Kasumi-1 (cell line): ENCODE data around the gene ALPK1.

Experiments used
- DNase-seq, 2 experiments: peaks; one replicate each; lab custom pipeline; 2025; lab: John Stamatoyannopoulos, UW

ALPK1 gene

DNA sequence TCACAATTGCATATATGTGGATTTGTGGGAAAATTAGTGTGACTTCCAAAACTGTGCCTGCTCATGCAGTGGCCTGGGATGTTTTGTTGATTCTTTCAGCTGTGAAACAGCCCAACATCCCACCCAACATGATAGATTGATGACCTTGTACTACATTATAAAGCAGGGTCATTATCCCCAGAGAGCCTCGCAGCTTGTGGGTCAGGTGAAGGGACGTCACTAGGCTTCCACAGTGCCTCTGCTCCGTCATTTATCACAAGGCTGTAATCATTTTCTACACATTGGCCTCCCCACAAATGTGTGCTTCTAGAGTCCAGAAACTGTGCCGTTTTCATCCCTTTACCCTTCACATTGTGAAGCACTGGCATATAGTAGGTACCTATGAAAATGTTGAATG lies 31.6 kb downstream of the ALPK1 start:
- DNase-seq = no peak

- DNase-seq = peak in 1 of 2 experiments; percentile 18
Measured at GRCh38 chr4:112329672-112330375, 32.7 kb downstream of the ALPK1 start.

DNA sequence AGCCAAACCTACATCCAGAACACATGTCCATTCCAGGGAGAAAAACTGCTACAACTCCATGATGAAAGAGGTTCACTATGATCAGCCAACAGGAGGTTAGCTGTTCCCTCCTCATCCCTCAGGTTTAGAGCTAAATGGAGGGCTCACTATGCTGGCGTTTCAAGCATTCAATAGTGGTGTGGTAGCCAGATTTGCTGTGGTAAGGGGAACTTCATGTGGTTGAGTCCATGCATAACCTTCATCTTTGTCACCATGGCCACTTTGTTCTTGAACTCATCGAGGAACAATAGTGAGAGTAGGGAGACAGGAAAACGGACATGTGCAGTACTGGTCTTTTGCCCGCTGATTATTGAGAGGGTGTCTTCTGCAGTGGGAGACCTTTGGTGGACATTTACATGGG lies 33.8 kb downstream of the ALPK1 start:
- no peak for DNase-seq

GRCh38 chr4:112332398-112332797 lies 35.2 kb downstream of the ALPK1 start:
- DNase-seq = no peak

DNA sequence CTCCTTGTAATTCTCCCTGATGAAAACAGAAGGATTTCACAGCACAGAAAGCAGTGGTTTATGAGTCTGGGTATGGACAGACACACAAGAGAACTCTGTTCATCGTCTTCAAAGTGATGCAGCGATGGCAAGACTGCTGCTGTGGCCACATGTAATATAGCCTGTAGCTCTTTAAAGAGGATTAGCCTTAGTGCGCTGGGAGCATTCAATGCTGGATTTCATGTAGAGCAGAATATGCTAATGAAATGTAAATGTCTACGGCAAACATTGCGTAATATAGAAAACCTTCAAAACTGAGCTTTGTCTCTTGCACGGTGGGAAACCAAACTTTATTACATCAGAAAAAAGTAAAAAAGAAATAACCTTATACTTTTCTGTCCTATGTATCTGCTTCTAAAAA lies 42.9 kb downstream of the ALPK1 start:
- no peak for DNase-seq

DNA sequence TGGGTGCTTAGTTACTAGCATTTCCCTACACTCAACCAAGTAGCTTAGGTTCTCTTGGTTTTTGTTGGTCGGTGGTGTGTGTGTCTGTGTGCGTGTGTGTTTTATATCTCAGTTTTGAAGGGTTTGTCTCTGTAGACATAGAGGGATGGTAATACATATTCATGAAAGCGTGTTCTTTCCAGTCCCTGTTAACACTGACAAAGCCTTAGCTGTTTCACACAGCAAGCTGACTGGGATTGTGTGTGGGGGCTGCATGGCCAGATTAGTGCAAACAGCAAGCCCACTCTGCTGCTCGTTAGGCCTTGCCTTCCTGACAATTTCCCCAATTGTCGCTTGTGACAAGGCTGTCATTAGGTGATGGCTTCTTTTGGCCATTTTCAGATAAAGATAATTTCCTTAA lies 43.9 kb downstream of the ALPK1 start:
- no peak for DNase-seq

GRCh38 chr4:112343330-112344080 lies 46.3 kb downstream of the ALPK1 start:
- no peak for DNase-seq

DNA sequence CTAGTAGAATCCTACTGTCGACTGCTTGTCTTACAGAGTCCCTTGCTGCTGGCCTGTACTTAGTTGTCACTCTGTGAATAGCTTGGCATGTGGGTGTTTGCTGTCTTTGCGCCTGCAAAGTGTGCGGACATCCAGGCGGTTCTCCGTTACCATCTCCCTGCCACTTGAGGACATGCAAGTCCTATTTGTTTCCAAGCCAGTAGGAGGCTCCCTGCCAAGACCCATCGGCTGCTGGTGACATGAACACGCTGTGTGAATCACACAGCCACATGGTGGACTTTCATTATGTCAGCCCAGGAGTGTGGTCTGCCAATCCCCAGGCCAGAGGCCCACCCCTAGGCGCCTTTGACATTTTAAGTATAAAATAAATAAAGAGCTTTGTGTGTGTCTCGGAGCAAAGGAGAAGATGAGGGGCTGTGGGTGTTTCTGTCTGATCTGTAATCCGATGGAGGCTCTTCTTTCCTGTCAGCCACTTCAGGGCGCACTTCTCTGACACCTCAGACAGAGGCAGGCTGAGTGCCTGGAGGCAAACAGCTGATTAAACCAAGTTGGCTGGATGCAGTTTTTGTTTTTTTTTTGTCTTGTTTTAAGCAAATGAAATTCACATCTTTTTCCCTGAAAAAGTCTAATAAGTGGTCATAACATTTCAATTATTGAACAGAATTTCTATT lies 51.5 kb downstream of the ALPK1 start:
- DNase-seq = peak in 1 of 2 experiments; percentile 27

DNA sequence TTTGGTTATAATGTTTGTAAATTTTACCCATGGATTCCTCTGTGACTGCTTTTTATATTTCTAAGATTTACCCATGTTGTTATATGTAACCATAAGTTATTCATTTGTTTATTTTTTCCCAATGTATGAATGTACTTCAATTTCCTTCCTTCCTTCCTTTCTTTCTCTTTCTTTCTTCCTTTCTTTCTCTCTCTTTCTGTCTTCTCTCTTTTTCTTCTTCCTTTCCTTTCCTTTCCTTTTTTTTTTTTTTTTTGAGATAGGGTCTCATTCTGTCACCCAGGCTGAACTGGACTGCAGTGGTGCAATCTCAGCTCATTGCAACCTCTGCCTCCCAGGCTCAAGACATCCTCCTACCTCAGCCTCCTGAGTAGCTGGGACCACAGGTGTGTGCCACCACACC lies 55.6 kb downstream of the ALPK1 start:
- DNase-seq = no peak

- no peak for DNase-seq
Measured at GRCh38 chr4:112355662-112356061, 58.5 kb downstream of the ALPK1 start.

GRCh38 chr4:112357453-112357852 lies 60.3 kb downstream of the ALPK1 start:
- DNase-seq = no peak

GRCh38 chr4:112357897-112358296 lies 60.7 kb downstream of the ALPK1 start:
- DNase-seq = no peak

GRCh38 chr4:112358415-112358814 lies 61.2 kb downstream of the ALPK1 start:
- DNase-seq = no peak

- DNase-seq = no peak
Measured at GRCh38 chr4:112358952-112359749, 62.0 kb downstream of the ALPK1 start.

GRCh38 chr4:112361181-112361791 lies 64.1 kb downstream of the ALPK1 start:
- no peak for DNase-seq

GRCh38 chr4:112370466-112370865 lies 73.3 kb downstream of the ALPK1 start:
- no peak for DNase-seq

GRCh38 chr4:112371361-112371760 lies 74.2 kb downstream of the ALPK1 start:
- no peak for DNase-seq

DNA sequence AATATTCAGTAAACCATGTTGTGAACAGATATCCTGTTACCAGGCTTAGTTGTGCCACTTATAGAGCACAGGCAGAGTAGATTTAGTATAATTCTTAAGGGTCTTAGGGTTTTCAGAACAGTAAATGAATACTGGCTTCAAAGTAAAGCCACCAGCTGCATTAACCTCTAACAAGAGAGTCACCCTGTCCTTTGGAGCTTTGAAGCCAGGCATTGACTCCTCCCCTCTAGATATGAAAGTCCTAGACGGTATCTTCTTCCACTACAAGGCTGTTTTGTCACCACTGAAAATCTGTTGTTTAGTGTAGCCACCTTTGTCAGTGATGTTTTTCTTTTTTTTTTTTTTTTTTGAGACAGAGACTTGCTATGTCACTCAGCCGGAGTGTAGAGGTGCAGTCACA lies 77.7 kb downstream of the ALPK1 start:
- DNase-seq = no peak

- DNase-seq = peak in 1 of 2 experiments; percentile 13
Measured at GRCh38 chr4:112377171-112377570, 80.0 kb downstream of the ALPK1 start.

- DNase-seq = no peak
Measured at GRCh38 chr4:112377594-112378242, 80.5 kb downstream of the ALPK1 start.

GRCh38 chr4:112378243-112378620 lies 81.1 kb downstream of the ALPK1 start:
- DNase-seq = no peak
